K562 (cell line): ENCODE data around the gene RRAS. TPM values are rescaled to one million over a fixed set of nuclear protein-coding genes. Genes with fewer than 3 reads are reported as not detected.

Experiments
- ATAC-seq: fragments of 200-7000 bp; cut with Tn5 transposase; 3 replicates; pipeline ENCODE4 v1.9.1; 2020; ENCODE audit warnings: moderate library complexity
- BruUV-seq: library from RNA; stranded (reverse); fragments of 400-500 nt; replicated peaks from 2 replicates; lab custom pipeline; 2021; lab: Mats Ljungman, UMichigan
- CTCF ChIA-PET: fragments of 300-600 bp; formaldehyde crosslinking; extraction: SDS; loops from one replicate; lab custom pipeline; 2021; ENCODE audit warnings: low intra/inter-chr PET ratio; lab: Yijun Ruan, JAX
- POLR2A ChIA-PET: fragments of 300-600, 350-650 bp; sonication (Branson Sonifier 250); formaldehyde crosslinking; extraction: SDS; loops from one replicate; lab custom pipeline; 2021; ENCODE audit warnings: antibody characterized with exemption, inconsistent platforms; lab: Yijun Ruan, JAX
- DNase-seq, 4 experiments: peaks; one replicate each; pipeline versions ENCODE4 v3.0.0 to v3.0.0-alpha.2; 2011 to 2018; ENCODE audit warnings: low spot score in 3 of 4, mixed read lengths in 3 of 4; ENCODE audit errors: extremely low read depth in 1 of 4
- FAIRE-seq: peaks from 2 replicates; lab custom pipeline; 2011; peaks lifted over from hg19 to GRCh38; lab: Jason Lieb, UNC
- H2AFZ ChIP-seq: 2 replicates; pipeline ENCODE4 v1.6.0; 2011; ENCODE audit warnings: low read depth, low read length, control low read depth, inconsistent platforms
- H3K27ac ChIP-seq: fragments of 200-600 bp; 3 replicates; pipeline ENCODE4 v1.8.0; 2011; ENCODE audit warnings: low read depth, mild to moderate bottlenecking, control low read depth, inconsistent platforms, low read length, moderate library complexity, mixed read lengths; ENCODE audit errors: extremely low read depth
- H3K27me3 ChIP-seq, 2 experiments: fragments of 300-600 bp in 1 of 2; 2 replicates in 1 of 2; 3 replicates in 1 of 2; pipeline versions ENCODE4 v1.6.0 to v1.8.0; 2011; ENCODE audit warnings: inconsistent platforms in 2 of 2, low read length in 2 of 2, mild to moderate bottlenecking in 1 of 2, mixed read lengths in 1 of 2, moderate library complexity in 1 of 2; ENCODE audit not compliant: control insufficient read depth in 2 of 2, insufficient read depth in 2 of 2
- H3K36me3 ChIP-seq: fragments of 300-600 bp; 3 replicates; pipeline ENCODE4 v1.8.0; 2011; ENCODE audit warnings: mild to moderate bottlenecking, low read length, inconsistent platforms; ENCODE audit not compliant: control insufficient read depth, insufficient read depth
- H3K4me1 ChIP-seq, 2 experiments: fragments of 200-600 bp in 1 of 2; replicated peaks in 1 of 2; 2 replicates in 1 of 2; 3 replicates in 1 of 2; pipeline versions ENCODE4 v1.5.1 to v1.8.0; 2011; ENCODE audit warnings: inconsistent platforms in 2 of 2, low read length in 2 of 2, mild to moderate bottlenecking in 1 of 2, mixed read lengths in 1 of 2, moderate library complexity in 1 of 2; ENCODE audit not compliant: control insufficient read depth in 2 of 2, insufficient read depth in 2 of 2
- H3K4me2 ChIP-seq: 2 replicates; pipeline ENCODE4 v1.6.1; 2011; ENCODE audit warnings: low read length, control low read depth, inconsistent platforms, mixed read lengths; ENCODE audit not compliant: insufficient read depth
- H3K4me3 ChIP-seq: fragments of 200-600 bp; sonication (generic), shearing (Covaris generic); 2 replicates; pipeline ENCODE4 v1.5.1; 2016; ENCODE audit warnings: control low read depth, inconsistent platforms
- H3K79me2 ChIP-seq: fragments of 200-600 bp; 3 replicates; pipeline ENCODE4 v1.8.0; 2011; ENCODE audit warnings: low read length, inconsistent platforms; ENCODE audit not compliant: control insufficient read depth, insufficient read depth
- H3K9ac ChIP-seq, 2 experiments: 2 replicates each; pipeline versions ENCODE4 v1.6.0 to v1.6.1; 2011; ENCODE audit warnings: low read depth in 2 of 2, low read length in 2 of 2, control low read depth in 1 of 2, inconsistent platforms in 1 of 2, mild to moderate bottlenecking in 1 of 2, mixed read lengths in 1 of 2; ENCODE audit not compliant: insufficient read depth in 1 of 2
- H3K9me1 ChIP-seq: one replicate; pipeline ENCODE4 v1.6.0; 2011; ENCODE audit warnings: inconsistent platforms, mild to moderate bottlenecking, low read length, moderate library complexity; ENCODE audit not compliant: control insufficient read depth, insufficient read depth
- H3K9me3 ChIP-seq: replicated peaks from 2 replicates; pipeline ENCODE4 v1.5.1; 2011; ENCODE audit warnings: low read depth, low read length, inconsistent platforms; ENCODE audit not compliant: control insufficient read depth, insufficient read depth
- H4K20me1 ChIP-seq: replicated peaks from 2 replicates; pipeline ENCODE4 v1.6.1; 2011; ENCODE audit warnings: low read length, inconsistent platforms, mixed read lengths; ENCODE audit not compliant: control insufficient read depth, insufficient read depth
- ADNP ChIP-seq: fragments of 200-800 bp; sonication (Bioruptor generic); IDR thresholded peaks from 2 replicates; pipeline ENCODE4 v1.6.1; 2016; ENCODE audit warnings: missing genetic modification characterization, missing compliant biosample characterization
- BCOR ChIP-seq: fragments of 450-650 bp; IDR thresholded peaks from 2 replicates; pipeline ENCODE4 v1.6.1; 2016
- BHLHE40 ChIP-seq: IDR thresholded peaks from 2 replicates; pipeline ENCODE4 v1.6.1; 2011; ENCODE audit warnings: low read length, improper control_type of control experiment
- CBX3 ChIP-seq, 2 experiments: IDR thresholded peaks; 1 replicate in 1 of 2; 2 replicates in 1 of 2; pipeline ENCODE4 v1.6.1; 2012; ENCODE audit warnings: inconsistent platforms in 2 of 2, low read length in 2 of 2, borderline replicate concordance in 1 of 2, control low read depth in 1 of 2
- ESRRA ChIP-seq: fragments of 450-650 bp; IDR thresholded peaks from 2 replicates; pipeline ENCODE4 v1.6.1; 2014; ENCODE audit warnings: low read depth, mild to moderate bottlenecking, moderate library complexity, borderline replicate concordance
- FOSL1 ChIP-seq: fragments of 200-800 bp; sonication (Bioruptor generic); conservative IDR thresholded peaks from 2 replicates; pipeline ENCODE4 v1.6.1; 2016; ENCODE audit warnings: missing genetic modification characterization, missing compliant biosample characterization
- FOXA3 ChIP-seq, 2 experiments: fragments of 450-650 bp in 1 of 2; sonication (generic) in 1 of 2; formaldehyde crosslinking; IDR thresholded peaks in 1 of 2; conservative IDR thresholded peaks in 1 of 2; 2 replicates each; pipeline versions ENCODE4 v1.4.0 to v1.8.0; 2020 to 2022; ENCODE audit warnings: mild to moderate bottlenecking in 2 of 2, missing genetic modification reagents in 1 of 2
- GABPA ChIP-seq: fragments of 200-800 bp; sonication (Bioruptor generic); conservative IDR thresholded peaks from 2 replicates; pipeline ENCODE4 v1.6.1; 2016; ENCODE audit warnings: low read depth, missing genetic modification characterization, missing compliant biosample characterization
- HDAC2 ChIP-seq: fragments of 450-650 bp; IDR thresholded peaks from 2 replicates; pipeline ENCODE4 v1.6.1; 2016; ENCODE audit warnings: mild to moderate bottlenecking
- MBD2 ChIP-seq: sonication (generic); IDR thresholded peaks from 2 replicates; pipeline ENCODE4 v1.6.1; 2016; ENCODE audit warnings: low read depth, borderline replicate concordance
- NFYB ChIP-seq: IDR thresholded peaks from 2 replicates; pipeline ENCODE4 v1.6.1; 2011; ENCODE audit warnings: mild to moderate bottlenecking, moderate library complexity; ENCODE audit not compliant: insufficient read length; ENCODE audit errors: extremely low read depth
- PHF20 ChIP-seq: fragments of 450-650 bp; IDR thresholded peaks from 2 replicates; pipeline ENCODE4 v1.6.1; 2018; ENCODE audit not compliant: partially characterized antibody
- RBM17 ChIP-seq: fragments of 200-400 bp; formaldehyde crosslinking; IDR thresholded peaks from 2 replicates; pipeline ENCODE4 v1.6.1; 2017; ENCODE audit warnings: low read depth, mild to moderate bottlenecking, low read length, borderline replicate concordance
- RBM25 ChIP-seq: fragments of 200-400 bp; formaldehyde crosslinking; IDR thresholded peaks from 2 replicates; pipeline ENCODE4 v1.6.1; 2018; ENCODE audit warnings: low read length, low read depth, moderate library complexity; ENCODE audit not compliant: severe bottlenecking
- SETDB1 ChIP-seq: IDR thresholded peaks from one replicate; pipeline ENCODE4 v1.6.1; 2012; ENCODE audit warnings: low read length, control low read depth, inconsistent platforms
- SMARCC2 ChIP-seq: fragments of 450-650 bp; IDR thresholded peaks from 2 replicates; pipeline ENCODE4 v1.6.1; 2017; ENCODE audit warnings: antibody characterized with exemption, moderate library complexity, mild to moderate bottlenecking, low read depth
- STAG1 ChIP-seq: sonication (generic); formaldehyde crosslinking; IDR thresholded peaks from 2 replicates; pipeline ENCODE4 v1.5.0; 2020; ENCODE audit warnings: missing genetic modification reagents, borderline replicate concordance
- ZFP1 ChIP-seq: fragments of 450-650 bp; formaldehyde crosslinking; IDR thresholded peaks from 2 replicates; pipeline ENCODE4 v1.4.0; 2020; ENCODE audit warnings: mild to moderate bottlenecking, mixed read lengths
- ZNF174 ChIP-seq: fragments of 250-450 bp; sonication (Bioruptor Pico); IDR thresholded peaks from 2 replicates; pipeline ENCODE4 v1.4.0; 2020; ENCODE audit warnings: mild to moderate bottlenecking
- ZNF445 ChIP-seq: fragments of 250-450 bp; sonication (Bioruptor Pico); IDR thresholded peaks from 2 replicates; pipeline ENCODE4 v1.4.0; 2020; ENCODE audit warnings: low read depth, mild to moderate bottlenecking, moderate library complexity
- ZNF507 ChIP-seq: conservative IDR thresholded peaks from 2 replicates; pipeline ENCODE4 v1.6.1; 2017; ENCODE audit warnings: missing genetic modification characterization, missing compliant biosample characterization
- ZNF76 ChIP-seq: fragments of 250-450 bp; sonication (Bioruptor Pico); IDR thresholded peaks from 2 replicates; pipeline ENCODE4 v1.4.0; 2020; ENCODE audit warnings: mild to moderate bottlenecking, moderate library complexity, borderline replicate concordance
- ZNF766 ChIP-seq: fragments of 200-800 bp; sonication (Bioruptor generic); conservative IDR thresholded peaks from 2 replicates; pipeline ENCODE4 v1.6.1; 2016; ENCODE audit warnings: missing genetic modification characterization, missing compliant biosample characterization
- WGBS: fragments of 100-300 bp; shearing (Covaris generic); methylation state at CpG from one replicate; pipeline ENCODE4 v1.1.6; 2016; ENCODE audit warnings: low coverage, mixed read lengths; ENCODE audit not compliant: insufficient coverage; ENCODE audit errors: missing lambda C conversion rate; 5-methylcytosine and 5-hydroxymethylcytosine counted together
- in situ Hi-C: fragments of 300-500 bp; cut with MboI; formaldehyde crosslinking; loops from 4 replicates; pipeline ENCODE4 v1.15.0; 2018; ENCODE audit warnings: inconsistent platforms, mixed read lengths
- intact Hi-C: fragments of 100-400 bp; cut with micrococcal nuclease; formaldehyde crosslinking; loops from 2 replicates; pipeline ENCODE4 v1.14.2; 2022
- polyA plus RNA-seq, 8 experiments: library from polyadenylated mRNA; depleted of rRNA in 4 of 8; stranded (reverse) in 5 of 8; unstranded in 3 of 8; fragments of >200 nt; fragmentation: Nextera tagmentation in 2 of 8; fragmentation: Illumina TruSeq in 1 of 8; extraction: Ambion mirVana in 2 of 8; extraction: Trizol in 1 of 8; gene quantifications; 2 replicates each; pipeline versions ENCODE4 v1.2.1 to v1.2.3, GENCODE V29; 2011 to 2014; ENCODE audit warnings: inconsistent platforms in 1 of 8, missing spikeins in 1 of 8
- total RNA-seq, 7 experiments: library from RNA; depleted of rRNA in 6 of 7; stranded (reverse); fragments of >200 nt in 6 of 7; fragmentation: Illumina TruSeq in 2 of 7; extraction: Trizol in 2 of 7; gene quantifications; 2 replicates each; pipeline versions ENCODE4 v1.2.1 to v1.2.3, GENCODE V29; 2011 to 2021; ENCODE audit warnings: low replicate concordance in 1 of 7
- TF ChIP-seq, protein P1 (sequence below): fragments of 450-650 bp; IDR thresholded peaks from 2 replicates; pipeline ENCODE4 v1.6.1; 2016; ENCODE audit warnings: borderline replicate concordance

The RRAS gene
- total and polyA plus RNA-seq, 9 of the 15 experiments (the other 6 are each of a cell fraction or from before 2014, with no cell fraction given) = 0.70 to 17.3 (median 8.2) TPM

DNA sequence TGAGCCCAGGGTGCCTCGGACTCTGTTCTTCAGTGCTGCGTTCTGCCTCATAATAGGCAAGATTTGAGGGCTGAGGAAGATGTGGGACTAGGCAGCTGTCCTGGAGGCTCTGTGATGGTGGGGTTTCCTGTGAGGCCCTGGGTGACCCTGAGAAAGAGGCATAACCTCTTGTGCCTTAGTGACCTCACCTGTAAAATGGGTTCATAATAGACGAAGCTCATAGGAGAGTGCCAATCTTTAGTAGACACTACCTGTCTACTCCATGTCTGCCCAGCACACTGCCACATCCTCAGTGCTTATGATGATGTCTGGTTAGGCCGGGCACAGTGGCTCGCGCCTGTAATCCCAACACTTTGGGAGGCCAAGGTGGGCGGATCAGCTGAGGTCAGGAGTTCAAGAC lies 23.4 kb downstream of the RRAS start:
- H3K9me3 ChIP-seq = no peaks in the 10 kb centered on the region
- H3K36me3 ChIP-seq = peaks cover 72% of the 10 kb centered on the region; the same call in 1 of the 3 replicates
- no peak overlapping the region for H3K4me3 ChIP-seq
- no peak overlapping the region for H2AFZ ChIP-seq
- no peak overlapping the region for H3K4me2 ChIP-seq
- CTCF ChIA-PET = no interaction called here
- no peak overlapping the region for H3K27ac ChIP-seq
- POLR2A ChIA-PET = interaction anchor here (0.9 to 1.4 kb wide), 3 partner anchors 11 to 25 kb away, joined by 3 to 6 read pairs (median 3); partner anchors contain the start of gene SCAF1
- DNase-seq = no peak
- H3K9ac ChIP-seq = no peak overlapping the region
- FAIRE-seq = no peak
- in situ Hi-C loops (no loop called here), intact Hi-C loops (no loop called here)
- peaks cover 3% of the 10 kb centered on the region; the same call in 1 of the 3 replicates for H3K79me2 ChIP-seq
- no peaks in the 10 kb centered on the region; the same call in 1 of the 2 replicates for H4K20me1 ChIP-seq
- H3K4me1 ChIP-seq = peaks cover 0 to 10% of the 10 kb centered on the region in 2 experiments; a peak in 2 of 5 replicates
- H3K27me3 ChIP-seq = no peaks in the 10 kb centered on the region
- 98% methylated on average over 7 of the region's 7 CpGs for WGBS
- no peak for ATAC-seq
- H3K9me1 ChIP-seq = peaks cover 2% of the 10 kb centered on the region
- BruUV-seq = no TSS peak
- TF ChIP-seq ADNP (tag) (peak; percentile 71), CBX3 (IDR thresholded peaks at IDR 0.05; ENCODE audit: borderline replicate concordance in 1 of 2, low read length in 2 of 2) (no peak), FOXA3 (CRISPR knock-in tag; conservative IDR thresholded peaks at IDR 0.05 in 1 of 2, IDR thresholded peaks at IDR 0.05 in 1 of 2) (no peak), STAG1 (peak; percentile 23; the same call in 1 of the 2 replicates), ZNF507 (tag) (no peak), SETDB1 (no peak), SMARCC2 (no peak), FOSL1 (no peak), BHLHE40 (no peak), RBM17 (no peak), PHF20 (no peak), ZFP1 (CRISPR knock-in tag) (no peak), ESRRA (0 out of 2 replicates have a peak, but pooled peaks have one; percentile 14), NFYB (no peak), MBD2 (no peak), ZNF76 (CRISPR knock-in tag) (no peak), BCOR (peak; percentile 82), ZNF174 (CRISPR knock-in tag) (no peak), ZNF445 (CRISPR knock-in tag) (no peak), HDAC2 (peak; percentile 47; the same call in 1 of the 2 replicates), RBM25 (peak; percentile 74), ZNF766 (CRISPR knock-in tag) (no peak), GABPA (tag) (no peak)
- TF ChIP-seq, protein P1, sequence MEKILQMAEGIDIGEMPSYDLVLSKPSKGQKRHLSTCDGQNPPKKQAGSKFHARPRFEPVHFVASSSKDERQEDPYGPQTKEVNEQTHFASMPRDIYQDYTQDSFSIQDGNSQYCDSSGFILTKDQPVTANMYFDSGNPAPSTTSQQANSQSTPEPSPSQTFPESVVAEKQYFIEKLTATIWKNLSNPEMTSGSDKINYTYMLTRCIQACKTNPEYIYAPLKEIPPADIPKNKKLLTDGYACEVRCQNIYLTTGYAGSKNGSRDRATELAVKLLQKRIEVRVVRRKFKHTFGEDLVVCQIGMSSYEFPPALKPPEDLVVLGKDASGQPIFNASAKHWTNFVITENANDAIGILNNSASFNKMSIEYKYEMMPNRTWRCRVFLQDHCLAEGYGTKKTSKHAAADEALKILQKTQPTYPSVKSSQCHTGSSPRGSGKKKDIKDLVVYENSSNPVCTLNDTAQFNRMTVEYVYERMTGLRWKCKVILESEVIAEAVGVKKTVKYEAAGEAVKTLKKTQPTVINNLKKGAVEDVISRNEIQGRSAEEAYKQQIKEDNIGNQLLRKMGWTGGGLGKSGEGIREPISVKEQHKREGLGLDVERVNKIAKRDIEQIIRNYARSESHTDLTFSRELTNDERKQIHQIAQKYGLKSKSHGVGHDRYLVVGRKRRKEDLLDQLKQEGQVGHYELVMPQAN = no peak
